ENCODE measurements around the gene SLC25A12. TPM values are rescaled to one million over a fixed set of nuclear protein-coding genes. Genes with fewer than 3 reads are reported as not detected.

The SLC25A12 gene
- total RNA-seq, 1 donor from 2014 or later = 30.4 TPM

- Mint-ChIP-seq H3K27me3 (ENCODE audit: unreplicated experiment) (peaks cover 2% of the 10 kb centered on the region), H3K36me3 (ENCODE audit: unreplicated experiment) (peaks cover 67% of the 10 kb centered on the region), H3K27ac (ENCODE audit: unreplicated experiment) (no peak overlapping the region), H3K4me3 (ENCODE audit: unreplicated experiment) (no peak overlapping the region), H3K9me3 (ENCODE audit: unreplicated experiment) (peaks cover 6% of the 10 kb centered on the region), H3K4me1 (ENCODE audit: low read depth, unreplicated experiment) (no peaks in the 10 kb centered on the region)
- no peak for DNase-seq
- TF ChIP-seq, protein P1, sequence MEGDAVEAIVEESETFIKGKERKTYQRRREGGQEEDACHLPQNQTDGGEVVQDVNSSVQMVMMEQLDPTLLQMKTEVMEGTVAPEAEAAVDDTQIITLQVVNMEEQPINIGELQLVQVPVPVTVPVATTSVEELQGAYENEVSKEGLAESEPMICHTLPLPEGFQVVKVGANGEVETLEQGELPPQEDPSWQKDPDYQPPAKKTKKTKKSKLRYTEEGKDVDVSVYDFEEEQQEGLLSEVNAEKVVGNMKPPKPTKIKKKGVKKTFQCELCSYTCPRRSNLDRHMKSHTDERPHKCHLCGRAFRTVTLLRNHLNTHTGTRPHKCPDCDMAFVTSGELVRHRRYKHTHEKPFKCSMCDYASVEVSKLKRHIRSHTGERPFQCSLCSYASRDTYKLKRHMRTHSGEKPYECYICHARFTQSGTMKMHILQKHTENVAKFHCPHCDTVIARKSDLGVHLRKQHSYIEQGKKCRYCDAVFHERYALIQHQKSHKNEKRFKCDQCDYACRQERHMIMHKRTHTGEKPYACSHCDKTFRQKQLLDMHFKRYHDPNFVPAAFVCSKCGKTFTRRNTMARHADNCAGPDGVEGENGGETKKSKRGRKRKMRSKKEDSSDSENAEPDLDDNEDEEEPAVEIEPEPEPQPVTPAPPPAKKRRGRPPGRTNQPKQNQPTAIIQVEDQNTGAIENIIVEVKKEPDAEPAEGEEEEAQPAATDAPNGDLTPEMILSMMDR (IDR thresholded peaks at IDR 0.05; ENCODE audit: partially characterized antibody, unreplicated experiment) = no peak
These were observed 64.0 kb downstream of the SLC25A12 start for GRCh38 chr2:171830039-171830438.

DNA sequence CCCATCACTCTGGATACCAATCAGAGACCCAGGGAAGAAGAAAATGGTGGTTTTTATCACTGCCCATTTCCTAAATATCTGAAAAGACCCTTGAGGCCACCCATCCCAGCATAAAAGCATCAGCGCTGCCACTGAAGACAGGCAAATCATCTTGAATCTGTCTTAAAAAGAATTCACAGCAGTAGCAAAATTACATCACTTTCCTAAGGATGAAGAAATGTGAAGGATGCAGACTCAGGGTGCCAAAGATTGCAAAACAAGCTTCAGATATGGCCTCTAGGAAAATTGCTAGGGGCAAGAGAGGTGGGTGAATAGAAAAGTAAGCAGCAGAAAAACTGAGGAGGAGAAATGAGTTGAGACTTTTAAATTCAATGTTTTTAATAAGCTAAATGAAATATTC lies 70.0 kb downstream of the SLC25A12 start:
- Mint-ChIP-seq H3K27ac (ENCODE audit: unreplicated experiment) (no peak overlapping the region), H3K36me3 (ENCODE audit: unreplicated experiment) (peaks cover 19% of the 10 kb centered on the region), H3K27me3 (ENCODE audit: unreplicated experiment) (no peaks in the 10 kb centered on the region), H3K4me1 (ENCODE audit: low read depth, unreplicated experiment) (no peaks in the 10 kb centered on the region), H3K9me3 (ENCODE audit: unreplicated experiment) (no peaks in the 10 kb centered on the region), H3K4me3 (ENCODE audit: unreplicated experiment) (no peak overlapping the region)
- no peak for DNase-seq
- TF ChIP-seq, protein P1 (IDR thresholded peaks at IDR 0.05; ENCODE audit: partially characterized antibody, unreplicated experiment) = no peak

- Mint-ChIP-seq H3K36me3 (ENCODE audit: unreplicated experiment) (peaks cover 9% of the 10 kb centered on the region), H3K4me1 (ENCODE audit: low read depth, unreplicated experiment) (peaks cover 3% of the 10 kb centered on the region), H3K9me3 (ENCODE audit: unreplicated experiment) (no peaks in the 10 kb centered on the region), H3K27me3 (ENCODE audit: unreplicated experiment) (no peaks in the 10 kb centered on the region), H3K27ac (ENCODE audit: unreplicated experiment) (no peak overlapping the region), H3K4me3 (ENCODE audit: unreplicated experiment) (no peak overlapping the region)
- no peak for DNase-seq
- TF ChIP-seq, protein P1 (IDR thresholded peaks at IDR 0.05; ENCODE audit: partially characterized antibody, unreplicated experiment) = no peak
These were observed 71.3 kb downstream of the SLC25A12 start for GRCh38 chr2:171822525-171823322.

GRCh38 chr2:171819453-171819852 lies 74.6 kb downstream of the SLC25A12 start:
- peaks cover 4% of the 10 kb centered on the region for H3K9me3 Mint-ChIP-seq (ENCODE audit: unreplicated experiment)
- no peak overlapping the region for H3K27ac Mint-ChIP-seq (ENCODE audit: unreplicated experiment)
- H3K36me3 Mint-ChIP-seq (ENCODE audit: unreplicated experiment) = no peaks in the 10 kb centered on the region

GRCh38 chr2:171814883-171815282 lies 79.2 kb downstream of the SLC25A12 start:
- H3K27ac Mint-ChIP-seq (ENCODE audit: unreplicated experiment) = peak overlapping the region; percentile 95
- peak; percentile 49 for DNase-seq
- H3K36me3 Mint-ChIP-seq (ENCODE audit: unreplicated experiment) = no peaks in the 10 kb centered on the region
- TF ChIP-seq, protein P1 (IDR thresholded peaks at IDR 0.05; ENCODE audit: partially characterized antibody, unreplicated experiment) = no peak
- H3K9me3 Mint-ChIP-seq (ENCODE audit: unreplicated experiment) = peaks cover 4% of the 10 kb centered on the region
- H3K4me1 Mint-ChIP-seq (ENCODE audit: low read depth, unreplicated experiment) = peaks cover 21% of the 10 kb centered on the region
- H3K27me3 Mint-ChIP-seq (ENCODE audit: unreplicated experiment) = peaks cover 3% of the 10 kb centered on the region
- H3K4me3 Mint-ChIP-seq (ENCODE audit: unreplicated experiment) = peak overlapping the region; percentile 70

More at GRCh38 chr2:171819453-171819852, 74.6 kb downstream of the SLC25A12 start:
- no peak for DNase-seq
- TF ChIP-seq, protein P1 (IDR thresholded peaks at IDR 0.05; ENCODE audit: partially characterized antibody, unreplicated experiment) = no peak
- Mint-ChIP-seq H3K4me3 (ENCODE audit: unreplicated experiment) (no peak overlapping the region), H3K27me3 (ENCODE audit: unreplicated experiment) (peaks cover 3% of the 10 kb centered on the region), H3K4me1 (ENCODE audit: low read depth, unreplicated experiment) (peaks cover 14% of the 10 kb centered on the region)

All from glutamatergic neuron (in vitro differentiated cells).